Stimulated activated CD4-positive, alpha-beta T cell treated with anti-CD3 and anti-CD28 coated beads, TNF-alpha, amount 100 ng/mL, for 48 hours (primary cell): ENCODE measurements around the gene RNF223.

Source experiments
- DNase-seq, 3 donors: peaks; one replicate each; pipeline ENCODE4 v3.0.0-alpha.2; 2020; ENCODE audit warnings: low read depth in 3 of 3

RNF223 gene

GRCh38 chr1:1046243-1046642, 27.9 kb downstream of the RNF223 start:
- DNase-seq = no peak

GRCh38 chr1:1045129-1045528, 29.0 kb downstream of the RNF223 start:
- DNase-seq = no peak

- no peak for DNase-seq
Measured at GRCh38 chr1:1044455-1045078, 29.5 kb downstream of the RNF223 start.

GRCh38 chr1:1043921-1044320, 30.2 kb downstream of the RNF223 start:
- DNase-seq = no peak

GRCh38 chr1:1043411-1043810, 30.7 kb downstream of the RNF223 start:
- DNase-seq = no peak

GRCh38 chr1:1042835-1043234, 31.3 kb downstream of the RNF223 start:
- no peak for DNase-seq

GRCh38 chr1:1041873-1042272, 32.2 kb downstream of the RNF223 start:
- DNase-seq = no peak

- DNase-seq = no peak
Measured at GRCh38 chr1:1041092-1041523, 33.0 kb downstream of the RNF223 start.

- peak; percentile 61 to 78 (median 65) for DNase-seq
Measured at GRCh38 chr1:1040004-1040991, 33.8 kb downstream of the RNF223 start.

GRCh38 chr1:1039145-1039910, 34.8 kb downstream of the RNF223 start:
- DNase-seq = no peak

- DNase-seq = no peak
Measured at GRCh38 chr1:1038694-1039093, 35.4 kb downstream of the RNF223 start.

GRCh38 chr1:1037366-1038327, 36.5 kb downstream of the RNF223 start:
- no peak for DNase-seq

- no peak for DNase-seq
Measured at GRCh38 chr1:1035291-1035943, 38.7 kb downstream of the RNF223 start.

- DNase-seq = no peak
Measured at GRCh38 chr1:1034439-1034781, 39.7 kb downstream of the RNF223 start.

GRCh38 chr1:1033731-1034438, 40.2 kb downstream of the RNF223 start:
- DNase-seq = no peak

- peak; percentile 77 to 91 (median 88) for DNase-seq
Measured at GRCh38 chr1:1033009-1033587, 41.0 kb downstream of the RNF223 start.

- DNase-seq = no peak
Measured at GRCh38 chr1:1032424-1032823, 41.7 kb downstream of the RNF223 start.

- DNase-seq = no peak
Measured at GRCh38 chr1:1031659-1032235, 42.4 kb downstream of the RNF223 start.
